CD4-positive, alpha-beta T cell treated with Interleukin-17A for 4 hours (primary cell): ENCODE data around the gene MBD5.

Experiments
- DNase-seq: peaks from one replicate; pipeline ENCODE4 v3.0.0-alpha.2; 2020; ENCODE audit warnings: mixed read lengths

MBD5 gene

GRCh38 chr2:148338541-148338940 is 317.6 kb downstream of the MBD5 start:
- no peak for DNase-seq

- no peak for DNase-seq
These were observed 321.2 kb downstream of the MBD5 start for GRCh38 chr2:148342086-148342485.

- DNase-seq = no peak
These were observed 329.3 kb downstream of the MBD5 start for GRCh38 chr2:148350199-148350598.

GRCh38 chr2:148351437-148352143 is 330.7 kb downstream of the MBD5 start:
- DNase-seq = no peak

GRCh38 chr2:148358375-148358774 is 337.5 kb downstream of the MBD5 start:
- no peak for DNase-seq

GRCh38 chr2:148360662-148361061 is 339.8 kb downstream of the MBD5 start:
- DNase-seq = no peak

- no peak for DNase-seq
These were observed 341.4 kb downstream of the MBD5 start for GRCh38 chr2:148362144-148362796.

GRCh38 chr2:148375214-148375613 is 354.3 kb downstream of the MBD5 start:
- no peak for DNase-seq

- DNase-seq = no peak
These were observed 370.4 kb downstream of the MBD5 start for GRCh38 chr2:148391324-148391723.

GRCh38 chr2:148402786-148403185 is 381.9 kb downstream of the MBD5 start:
- DNase-seq = no peak

- DNase-seq = no peak
These were observed 390.0 kb downstream of the MBD5 start for GRCh38 chr2:148410899-148411298.

GRCh38 chr2:148416248-148416647 is 395.4 kb downstream of the MBD5 start:
- no peak for DNase-seq

- DNase-seq = no peak
These were observed 409.2 kb downstream of the MBD5 start for GRCh38 chr2:148430101-148430500.

GRCh38 chr2:148447877-148448276 is 427.0 kb downstream of the MBD5 start:
- no peak for DNase-seq

GRCh38 chr2:148450531-148450930 is 429.6 kb downstream of the MBD5 start:
- DNase-seq = no peak

GRCh38 chr2:148451046-148451445 is 430.2 kb downstream of the MBD5 start:
- DNase-seq = no peak

- DNase-seq = no peak
These were observed 434.9 kb downstream of the MBD5 start for GRCh38 chr2:148455791-148456190.

- no peak for DNase-seq
These were observed 437.3 kb downstream of the MBD5 start for GRCh38 chr2:148458171-148458570.

- DNase-seq = no peak
These were observed 438.5 kb downstream of the MBD5 start for GRCh38 chr2:148459377-148459778.

GRCh38 chr2:148461876-148462275 is 441.0 kb downstream of the MBD5 start:
- DNase-seq = no peak

- no peak for DNase-seq
These were observed 454.7 kb downstream of the MBD5 start for GRCh38 chr2:148475626-148476025.

- no peak for DNase-seq
These were observed 458.5 kb downstream of the MBD5 start for GRCh38 chr2:148479398-148479797.

GRCh38 chr2:148483665-148484064 is 462.8 kb downstream of the MBD5 start:
- DNase-seq = no peak

- no peak for DNase-seq
These were observed 463.2 kb downstream of the MBD5 start for GRCh38 chr2:148484066-148484465.

GRCh38 chr2:148486655-148487054 is 465.8 kb downstream of the MBD5 start:
- DNase-seq = no peak
